Measurements from ENCODE around the gene CIRBP.

CIRBP gene

GRCh38 chr19:1276628-1277022, 7.5 kb downstream of the CIRBP start:
- Mint-ChIP-seq H3K9me3 (no peaks in the 10 kb centered on the region), H3K4me1 (peaks cover 33% of the 10 kb centered on the region), H3K27me3 (ENCODE audit: low read depth) (peaks cover 4% of the 10 kb centered on the region), H3K27ac (peak overlapping the region in 2 of 3 experiments; percentile 16 to 44), H3K36me3 (ENCODE audit: low read depth) (peaks cover 26% of the 10 kb centered on the region), H3K4me3 (peak overlapping the region; percentile 88 to 92 (median 91))
- no peak for TF ChIP-seq CTCF (IDR thresholded peaks at IDR 0.05; ENCODE audit: unreplicated experiment in 3 of 3)

- TF ChIP-seq CTCF (IDR thresholded peaks at IDR 0.05; ENCODE audit: unreplicated experiment in 3 of 3), result no peak
- H3K27me3 Mint-ChIP-seq (ENCODE audit: low read depth), result peaks cover 4% of the 10 kb centered on the region
- H3K4me3 Mint-ChIP-seq, result peak overlapping the region; percentile 88 to 92 (median 91)
Measured at GRCh38 chr19:1277061-1277460, 7.9 kb downstream of the CIRBP start.

GRCh38 chr19:1278074-1278473, 8.9 kb downstream of the CIRBP start:
- Mint-ChIP-seq H3K27ac (no peak overlapping the region), H3K9me3 (no peaks in the 10 kb centered on the region), H3K4me1 (peaks cover 19% of the 10 kb centered on the region), H3K36me3 (ENCODE audit: low read depth) (peaks cover 12% of the 10 kb centered on the region), H3K4me3 (peak overlapping the region in 2 of 3 experiments; percentile 34 to 43), H3K27me3 (ENCODE audit: low read depth) (peaks cover 4% of the 10 kb centered on the region)
- TF ChIP-seq CTCF (IDR thresholded peaks at IDR 0.05; ENCODE audit: unreplicated experiment in 3 of 3), result no peak

More at GRCh38 chr19:1277061-1277460, 7.9 kb downstream of the CIRBP start:
- Mint-ChIP-seq H3K36me3 (ENCODE audit: low read depth) (peaks cover 22% of the 10 kb centered on the region), H3K4me1 (peaks cover 29% of the 10 kb centered on the region), H3K27ac (peak overlapping the region in 2 of 3 experiments; percentile 16 to 44), H3K9me3 (no peaks in the 10 kb centered on the region)

GRCh38 chr19:1278713-1279660, 9.9 kb downstream of the CIRBP start:
- Mint-ChIP-seq H3K36me3 (ENCODE audit: low read depth) (peaks cover 5% of the 10 kb centered on the region), H3K4me3 (no peak overlapping the region), H3K4me1 (peaks cover 10% of the 10 kb centered on the region), H3K27me3 (ENCODE audit: low read depth) (peaks cover 4% of the 10 kb centered on the region), H3K27ac (peak overlapping the region in 1 of 3 experiments; percentile 68), H3K9me3 (no peaks in the 10 kb centered on the region)
- no peak for TF ChIP-seq CTCF (IDR thresholded peaks at IDR 0.05; ENCODE audit: unreplicated experiment in 3 of 3)

- peak; percentile 90 to 95 (median 93) for TF ChIP-seq CTCF (IDR thresholded peaks at IDR 0.05; ENCODE audit: unreplicated experiment in 3 of 3)
- Mint-ChIP-seq H3K9me3 (no peaks in the 10 kb centered on the region), H3K36me3 (ENCODE audit: low read depth) (peaks cover 4% of the 10 kb centered on the region), H3K4me1 (peaks cover 17% of the 10 kb centered on the region), H3K27me3 (ENCODE audit: low read depth) (peaks cover 7% of the 10 kb centered on the region), H3K27ac (peak overlapping the region; percentile 63 to 75 (median 68)), H3K4me3 (peak overlapping the region; percentile 67 to 84 (median 80))
Measured at GRCh38 chr19:1279782-1280341, 10.7 kb downstream of the CIRBP start.
